GM12892 (cell line): ENCODE data around the gene LRRC2.

Source experiments
- POLR2A ChIP-seq: IDR thresholded peaks from 2 replicates; pipeline ENCODE4 v1.6.1; 2011; ENCODE audit warnings: low read depth, low read length, control low read depth
- POLR2AphosphoS5 ChIP-seq: IDR thresholded peaks from 2 replicates; pipeline ENCODE4 v1.6.1; 2011; ENCODE audit warnings: low read depth, low read length, control low read depth
- TAF1 ChIP-seq: IDR thresholded peaks from 2 replicates; pipeline ENCODE4 v1.6.1; 2011; ENCODE audit warnings: low read depth, mild to moderate bottlenecking, control low read depth, low read length, borderline replicate concordance

DNA sequence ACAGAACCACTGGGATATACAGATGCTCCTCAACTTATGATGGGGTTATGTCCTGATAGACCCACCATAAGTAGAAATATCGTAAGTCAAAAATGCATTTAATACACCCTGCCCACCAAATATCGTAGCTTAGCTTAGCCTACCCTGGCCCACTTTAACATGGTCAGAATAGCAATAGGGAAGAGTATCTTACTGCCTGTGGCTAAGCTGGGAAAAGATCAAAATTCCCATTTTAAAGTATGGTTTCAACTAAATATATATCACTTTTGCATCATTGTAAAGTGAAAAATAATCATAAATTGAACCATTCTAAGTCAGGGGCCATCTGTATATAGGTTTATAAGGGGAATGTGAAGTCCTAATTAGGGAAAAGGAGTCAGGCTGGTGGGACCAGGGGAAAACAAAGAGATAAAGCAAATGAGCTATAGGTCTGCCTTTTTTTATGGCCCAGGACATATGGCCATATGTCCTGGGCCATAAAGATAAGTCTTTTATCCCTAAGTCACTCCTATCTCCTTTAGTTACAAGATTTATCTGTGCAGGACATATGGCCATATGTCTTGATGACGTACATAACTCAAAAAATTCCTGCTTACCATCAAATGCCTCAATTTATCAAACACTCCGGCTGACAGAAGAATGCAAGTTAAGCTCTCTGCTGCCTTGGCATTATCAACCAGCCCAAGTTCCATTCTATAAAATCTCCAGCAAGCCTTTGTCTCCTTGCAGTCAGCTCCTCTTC is 57.1 kb downstream of the LRRC2 start:
- TF ChIP-seq POLR2A, result no peak
- no peak for TF ChIP-seq POLR2AphosphoS5
- no peak for TF ChIP-seq TAF1
